SU-DHL-6 (cell line): ENCODE data around the gene FUT1.

Experiments
- CTCF ChIP-seq: fragments of 200-600 bp; sonication (generic); IDR thresholded peaks from one replicate; pipeline ENCODE4 v1.5.1; 2017; ENCODE audit warnings: antibody characterized with exemption, mild to moderate bottlenecking, low read length, moderate library complexity; ENCODE audit not compliant: insufficient read depth, poor library complexity, severe bottlenecking
- EZH2phosphoT487 ChIP-seq: fragments of 200-600 bp; sonication (generic), shearing (Covaris generic); conservative IDR thresholded peaks from 2 replicates; pipeline ENCODE4 v1.6.1; 2018; ENCODE audit warnings: mild to moderate bottlenecking, antibody characterized with exemption, low read length, moderate library complexity, mixed read lengths

DNA sequence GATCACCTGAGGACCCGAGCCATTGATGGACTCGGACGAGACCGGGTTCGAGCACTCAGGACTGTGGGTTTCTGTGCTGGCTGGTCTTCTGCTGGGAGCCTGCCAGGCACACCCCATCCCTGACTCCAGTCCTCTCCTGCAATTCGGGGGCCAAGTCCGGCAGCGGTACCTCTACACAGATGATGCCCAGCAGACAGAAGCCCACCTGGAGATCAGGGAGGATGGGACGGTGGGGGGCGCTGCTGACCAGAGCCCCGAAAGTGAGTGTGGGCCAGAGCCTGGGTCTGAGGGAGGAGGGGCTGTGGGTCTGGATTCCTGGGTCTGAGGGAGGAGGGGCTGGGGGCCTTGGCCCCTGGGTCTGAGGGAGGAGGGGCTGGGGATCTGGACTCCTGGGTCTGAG lies 3.8 kb upstream of the FUT1 start:
- TF ChIP-seq CTCF, result no peak
- no peak for TF ChIP-seq EZH2phosphoT487
